Gastroesophageal sphincter (tissue), 3 donors: ENCODE measurements around the gene MUSK.

ENCODE experiments used
- POLR2AphosphoS5 ChIP-seq: sonication (generic); formaldehyde crosslinking; IDR thresholded peaks from one replicate; pipeline ENCODE4 v1.6.1; 2017; ENCODE audit warnings: antibody characterized with exemption
- TF ChIP-seq, protein P1 (sequence below), 4 experiments: fragments of 200-600 bp in 2 of 4; fragments of 450-650 bp in 2 of 4; sonication (generic) in 1 of 4; IDR thresholded peaks; one replicate each; pipeline ENCODE4 v1.5.1; 2017 to 2019; ENCODE audit warnings: antibody characterized with exemption in 4 of 4, mild to moderate bottlenecking in 2 of 4, moderate library complexity in 2 of 4

DNA sequence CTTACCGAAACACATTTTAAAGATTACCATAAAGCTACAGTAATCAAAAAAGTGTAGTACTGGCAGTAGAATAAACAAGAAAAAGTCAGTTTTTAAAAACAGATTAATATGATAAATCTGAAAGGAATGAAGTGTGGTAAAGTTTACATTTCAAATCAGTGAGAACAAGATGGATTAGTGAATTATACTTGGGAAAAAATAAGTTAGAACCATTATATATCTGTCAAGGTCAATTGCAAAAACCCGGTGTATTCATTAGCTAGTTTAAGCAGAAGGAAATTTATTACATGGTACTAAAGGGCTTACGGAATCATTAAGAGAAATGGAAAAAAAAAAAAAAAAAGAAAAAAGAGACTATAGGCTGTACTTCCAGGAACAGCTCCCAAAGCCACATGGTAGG is 164.3 kb downstream of the MUSK start:
- TF ChIP-seq, protein P1, sequence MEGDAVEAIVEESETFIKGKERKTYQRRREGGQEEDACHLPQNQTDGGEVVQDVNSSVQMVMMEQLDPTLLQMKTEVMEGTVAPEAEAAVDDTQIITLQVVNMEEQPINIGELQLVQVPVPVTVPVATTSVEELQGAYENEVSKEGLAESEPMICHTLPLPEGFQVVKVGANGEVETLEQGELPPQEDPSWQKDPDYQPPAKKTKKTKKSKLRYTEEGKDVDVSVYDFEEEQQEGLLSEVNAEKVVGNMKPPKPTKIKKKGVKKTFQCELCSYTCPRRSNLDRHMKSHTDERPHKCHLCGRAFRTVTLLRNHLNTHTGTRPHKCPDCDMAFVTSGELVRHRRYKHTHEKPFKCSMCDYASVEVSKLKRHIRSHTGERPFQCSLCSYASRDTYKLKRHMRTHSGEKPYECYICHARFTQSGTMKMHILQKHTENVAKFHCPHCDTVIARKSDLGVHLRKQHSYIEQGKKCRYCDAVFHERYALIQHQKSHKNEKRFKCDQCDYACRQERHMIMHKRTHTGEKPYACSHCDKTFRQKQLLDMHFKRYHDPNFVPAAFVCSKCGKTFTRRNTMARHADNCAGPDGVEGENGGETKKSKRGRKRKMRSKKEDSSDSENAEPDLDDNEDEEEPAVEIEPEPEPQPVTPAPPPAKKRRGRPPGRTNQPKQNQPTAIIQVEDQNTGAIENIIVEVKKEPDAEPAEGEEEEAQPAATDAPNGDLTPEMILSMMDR (IDR thresholded peaks at IDR 0.05), result no peak
- no peak for TF ChIP-seq POLR2AphosphoS5
